VCaP (cell line): ENCODE results near the gene CTNNA3.

Source experiments
- H3K27ac ChIP-seq: fragments of 450-650 bp; 2 replicates; pipeline ENCODE4 v1.5.1; 2017
- CTCF ChIP-seq: fragments of 450-650 bp; conservative IDR thresholded peaks from 2 replicates; pipeline ENCODE4 v1.5.1; 2017; ENCODE audit warnings: mild to moderate bottlenecking, moderate library complexity

The CTNNA3 gene

GRCh38 chr10:67629461-67629971 is 66.5 kb downstream of the CTNNA3 start:
- TF ChIP-seq CTCF = no peak
- 0 out of 2 replicates have a peak overlapping the region, but pooled peaks have one; percentile 9 for H3K27ac ChIP-seq

- TF ChIP-seq CTCF = no peak
- no peak overlapping the region for H3K27ac ChIP-seq
These were observed 73.0 kb downstream of the CTNNA3 start for GRCh38 chr10:67622984-67623383.

- no peak for TF ChIP-seq CTCF
- H3K27ac ChIP-seq = no peak overlapping the region
These were observed 73.5 kb downstream of the CTNNA3 start for GRCh38 chr10:67622511-67622910.

GRCh38 chr10:67621834-67622233 is 74.2 kb downstream of the CTNNA3 start:
- H3K27ac ChIP-seq = no peak overlapping the region
- no peak for TF ChIP-seq CTCF

GRCh38 chr10:67618116-67618515 is 77.9 kb downstream of the CTNNA3 start:
- no peak overlapping the region for H3K27ac ChIP-seq
- no peak for TF ChIP-seq CTCF

- H3K27ac ChIP-seq = no peak overlapping the region
- no peak for TF ChIP-seq CTCF
These were observed 83.1 kb downstream of the CTNNA3 start for GRCh38 chr10:67612577-67613537.

GRCh38 chr10:67612176-67612575 is 83.8 kb downstream of the CTNNA3 start:
- no peak for TF ChIP-seq CTCF
- H3K27ac ChIP-seq = no peak overlapping the region
